ENCODE results near the gene FKBP3.

FKBP3 gene

GRCh38 chr14:45103806-45104205, 30.5 kb downstream of the FKBP3 start:
- TF ChIP-seq POLR2AphosphoS5 (IDR thresholded peaks at IDR 0.05; ENCODE audit: low read depth, low read length): no peak
- no peak for TF ChIP-seq TAF1 (IDR thresholded peaks at IDR 0.05; ENCODE audit: borderline replicate concordance, insufficient read depth, low read length)
- TF ChIP-seq SIN3A (IDR thresholded peaks at IDR 0.05; ENCODE audit: borderline replicate concordance, insufficient read depth, low read length): no peak
- TF ChIP-seq REST (IDR thresholded peaks at IDR 0.05; ENCODE audit: insufficient read depth in 1 of 2, low read depth in 2 of 2, low read length in 2 of 2): no peak
- no peak for TF ChIP-seq FOXP2 (optimal IDR thresholded peaks at IDR 0.05; ENCODE audit: borderline replicate concordance, extremely low read depth, extremely low read length, insufficient read depth)

GRCh38 chr14:45096218-45096617, 38.1 kb downstream of the FKBP3 start:
- no peak for TF ChIP-seq FOXP2 (optimal IDR thresholded peaks at IDR 0.05; ENCODE audit: borderline replicate concordance, extremely low read depth, extremely low read length, insufficient read depth)

- TF ChIP-seq POLR2AphosphoS5 (IDR thresholded peaks at IDR 0.05; ENCODE audit: low read depth, low read length) (no peak), SIN3A (IDR thresholded peaks at IDR 0.05; ENCODE audit: borderline replicate concordance, insufficient read depth, low read length) (no peak), TAF1 (IDR thresholded peaks at IDR 0.05; ENCODE audit: borderline replicate concordance, insufficient read depth, low read length) (no peak), REST (IDR thresholded peaks at IDR 0.05; ENCODE audit: insufficient read depth in 1 of 2, low read depth in 2 of 2, low read length in 2 of 2) (no peak), FOXP2 (optimal IDR thresholded peaks at IDR 0.05; ENCODE audit: borderline replicate concordance, extremely low read depth, extremely low read length, insufficient read depth) (no peak)
These were observed 39.1 kb downstream of the FKBP3 start for GRCh38 chr14:45095143-45095542.

GRCh38 chr14:45094275-45094674, 40.0 kb downstream of the FKBP3 start:
- TF ChIP-seq TAF1 (IDR thresholded peaks at IDR 0.05; ENCODE audit: borderline replicate concordance, insufficient read depth, low read length) (no peak), SIN3A (IDR thresholded peaks at IDR 0.05; ENCODE audit: borderline replicate concordance, insufficient read depth, low read length) (no peak), POLR2AphosphoS5 (IDR thresholded peaks at IDR 0.05; ENCODE audit: low read depth, low read length) (no peak), REST (IDR thresholded peaks at IDR 0.05; ENCODE audit: insufficient read depth in 1 of 2, low read depth in 2 of 2, low read length in 2 of 2) (no peak), FOXP2 (optimal IDR thresholded peaks at IDR 0.05; ENCODE audit: borderline replicate concordance, extremely low read depth, extremely low read length, insufficient read depth) (no peak)

- TF ChIP-seq TAF1 (IDR thresholded peaks at IDR 0.05; ENCODE audit: borderline replicate concordance, insufficient read depth, low read length): no peak
- no peak for TF ChIP-seq POLR2AphosphoS5 (IDR thresholded peaks at IDR 0.05; ENCODE audit: low read depth, low read length)
- TF ChIP-seq REST (IDR thresholded peaks at IDR 0.05; ENCODE audit: insufficient read depth in 1 of 2, low read depth in 2 of 2, low read length in 2 of 2): no peak
- no peak for TF ChIP-seq SIN3A (IDR thresholded peaks at IDR 0.05; ENCODE audit: borderline replicate concordance, insufficient read depth, low read length)
- TF ChIP-seq FOXP2 (optimal IDR thresholded peaks at IDR 0.05; ENCODE audit: borderline replicate concordance, extremely low read depth, extremely low read length, insufficient read depth): no peak
These were observed 42.6 kb downstream of the FKBP3 start for GRCh38 chr14:45091710-45092109.

All from PFSK-1 (cell line).